ENCODE results near the gene RERE. TPM values are rescaled to one million over a fixed set of nuclear protein-coding genes. Genes with fewer than 3 reads are reported as not detected.

The RERE gene
- total RNA-seq, 1 experiment from 2014 or later = 20.0 TPM

- in situ Hi-C loops (cut with HindIII; ENCODE audit: low pct_unique_long_range_greater_than_20kb, low sequenced_read_pairs) = no loop called here
- DNase-seq (ENCODE audit: low read depth, low spot score) = no peak
Measured at GRCh38 chr1:8689431-8690252, 127.8 kb downstream of the RERE start.

GRCh38 chr1:8687538-8687937 is 129.9 kb downstream of the RERE start:
- in situ Hi-C loops (cut with HindIII; ENCODE audit: low pct_unique_long_range_greater_than_20kb, low sequenced_read_pairs) = no loop called here
- no peak for DNase-seq (ENCODE audit: low read depth, low spot score)

- no peak for DNase-seq (ENCODE audit: low read depth, low spot score)
- in situ Hi-C loops (cut with HindIII; ENCODE audit: low pct_unique_long_range_greater_than_20kb, low sequenced_read_pairs) = no loop called here
Measured at GRCh38 chr1:8687039-8687438, 130.4 kb downstream of the RERE start.

- in situ Hi-C loops (cut with HindIII; ENCODE audit: low pct_unique_long_range_greater_than_20kb, low sequenced_read_pairs) = no loop called here
- DNase-seq (ENCODE audit: low read depth, low spot score) = no peak
Measured at GRCh38 chr1:8685463-8685862, 132.0 kb downstream of the RERE start.

GRCh38 chr1:8684590-8684989 is 132.8 kb downstream of the RERE start:
- DNase-seq (ENCODE audit: low read depth, low spot score) = no peak
- in situ Hi-C loops (cut with HindIII; ENCODE audit: low pct_unique_long_range_greater_than_20kb, low sequenced_read_pairs) = no loop called here

- in situ Hi-C loops (cut with HindIII; ENCODE audit: low pct_unique_long_range_greater_than_20kb, low sequenced_read_pairs) = no loop called here
- DNase-seq (ENCODE audit: low read depth, low spot score) = no peak
Measured at GRCh38 chr1:8682573-8682972, 134.9 kb downstream of the RERE start.

- in situ Hi-C loops (cut with HindIII; ENCODE audit: low pct_unique_long_range_greater_than_20kb, low sequenced_read_pairs) = no loop called here
- DNase-seq (ENCODE audit: low read depth, low spot score) = no peak
Measured at GRCh38 chr1:8681911-8682310, 135.5 kb downstream of the RERE start.

- in situ Hi-C loops (cut with HindIII; ENCODE audit: low pct_unique_long_range_greater_than_20kb, low sequenced_read_pairs) = no loop called here
- DNase-seq (ENCODE audit: low read depth, low spot score) = no peak
Measured at GRCh38 chr1:8680664-8681650, 136.5 kb downstream of the RERE start.

- in situ Hi-C loops (cut with HindIII; ENCODE audit: low pct_unique_long_range_greater_than_20kb, low sequenced_read_pairs) = no loop called here
- DNase-seq (ENCODE audit: low read depth, low spot score) = no peak
Measured at GRCh38 chr1:8679929-8680663, 137.3 kb downstream of the RERE start.

GRCh38 chr1:8679395-8679800 is 138.0 kb downstream of the RERE start:
- in situ Hi-C loops (cut with HindIII; ENCODE audit: low pct_unique_long_range_greater_than_20kb, low sequenced_read_pairs) = no loop called here
- DNase-seq (ENCODE audit: low read depth, low spot score) = no peak

GRCh38 chr1:8678673-8679394 is 138.6 kb downstream of the RERE start:
- DNase-seq (ENCODE audit: low read depth, low spot score) = no peak
- in situ Hi-C loops (cut with HindIII; ENCODE audit: low pct_unique_long_range_greater_than_20kb, low sequenced_read_pairs) = no loop called here

GRCh38 chr1:8677782-8678181 is 139.7 kb downstream of the RERE start:
- no peak for DNase-seq (ENCODE audit: low read depth, low spot score)
- in situ Hi-C loops (cut with HindIII; ENCODE audit: low pct_unique_long_range_greater_than_20kb, low sequenced_read_pairs) = no loop called here

- no peak for DNase-seq (ENCODE audit: low read depth, low spot score)
Measured at GRCh38 chr1:8676813-8677212, 140.6 kb downstream of the RERE start.

GRCh38 chr1:8676072-8676471 is 141.4 kb downstream of the RERE start:
- in situ Hi-C loops (cut with HindIII; ENCODE audit: low pct_unique_long_range_greater_than_20kb, low sequenced_read_pairs) = no loop called here
- DNase-seq (ENCODE audit: low read depth, low spot score) = no peak

More at GRCh38 chr1:8676813-8677212, 140.6 kb downstream of the RERE start:
- in situ Hi-C loops (cut with HindIII; ENCODE audit: low pct_unique_long_range_greater_than_20kb, low sequenced_read_pairs) = no loop called here

- in situ Hi-C loops (cut with HindIII; ENCODE audit: low pct_unique_long_range_greater_than_20kb, low sequenced_read_pairs) = no loop called here
- no peak for DNase-seq (ENCODE audit: low read depth, low spot score)
Measured at GRCh38 chr1:8674912-8675311, 142.5 kb downstream of the RERE start.

- in situ Hi-C loops (cut with HindIII; ENCODE audit: low pct_unique_long_range_greater_than_20kb, low sequenced_read_pairs) = no loop called here
- DNase-seq (ENCODE audit: low read depth, low spot score) = no peak
Measured at GRCh38 chr1:8674481-8674880, 143.0 kb downstream of the RERE start.

- DNase-seq (ENCODE audit: low read depth, low spot score) = peak; percentile 62
- in situ Hi-C loops (cut with HindIII; ENCODE audit: low pct_unique_long_range_greater_than_20kb, low sequenced_read_pairs) = no loop called here
Measured at GRCh38 chr1:8671306-8671917, 146.0 kb downstream of the RERE start.
